ENCODE measurements around the gene C1orf21.

C1orf21 gene

DNA sequence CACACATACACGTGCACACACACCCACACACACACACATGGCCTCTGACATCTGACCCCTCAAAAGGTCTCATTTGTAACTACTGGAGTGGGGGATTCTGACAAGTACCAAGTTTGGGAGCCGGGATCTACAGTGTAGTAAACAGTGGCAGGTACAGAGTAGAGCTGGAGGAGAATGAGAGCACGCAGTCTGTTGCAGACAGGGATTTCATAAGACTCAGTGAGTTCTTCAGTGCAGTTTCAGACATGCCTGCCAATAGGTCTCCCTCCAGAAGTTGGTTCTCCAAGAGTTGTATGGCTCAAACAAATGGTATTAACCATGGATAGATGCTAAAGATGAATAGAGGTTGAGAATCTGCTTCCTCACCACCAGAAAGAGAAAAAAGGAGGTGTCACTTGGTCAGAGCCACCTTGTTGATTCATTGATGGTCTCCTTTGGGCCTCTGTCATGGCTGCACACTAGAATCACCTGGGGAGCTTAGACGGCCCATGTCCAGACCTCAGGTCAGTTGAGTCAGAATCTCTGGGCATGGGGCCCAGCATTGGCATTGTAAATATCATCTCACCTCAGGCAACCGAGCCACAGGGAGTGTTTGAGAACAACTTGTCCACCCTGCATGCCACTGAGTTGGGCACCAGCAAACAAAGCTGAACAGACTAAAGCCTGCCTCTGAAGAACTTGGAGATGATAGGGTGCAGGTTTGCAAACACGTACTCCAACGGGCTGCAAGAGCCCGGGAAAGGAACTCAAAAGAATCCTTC, 245.8 kb downstream of the C1orf21 start:
- no peak for DNase-seq (ENCODE audit: extremely low spot score)
- TF ChIP-seq ELF4 (IDR thresholded peaks at IDR 0.05) = no peak
- TF ChIP-seq SP1 (IDR thresholded peaks at IDR 0.05) = no peak
- no peak for TF ChIP-seq ZNF384 (IDR thresholded peaks at IDR 0.05)
- TF ChIP-seq CTBP1 (IDR thresholded peaks at IDR 0.05; ENCODE audit: borderline replicate concordance) = no peak
- no peak for TF ChIP-seq FOXM1 (IDR thresholded peaks at IDR 0.05; ENCODE audit: borderline replicate concordance)
- no peak for TF ChIP-seq ARNT (IDR thresholded peaks at IDR 0.05)
- TF ChIP-seq, protein P1, sequence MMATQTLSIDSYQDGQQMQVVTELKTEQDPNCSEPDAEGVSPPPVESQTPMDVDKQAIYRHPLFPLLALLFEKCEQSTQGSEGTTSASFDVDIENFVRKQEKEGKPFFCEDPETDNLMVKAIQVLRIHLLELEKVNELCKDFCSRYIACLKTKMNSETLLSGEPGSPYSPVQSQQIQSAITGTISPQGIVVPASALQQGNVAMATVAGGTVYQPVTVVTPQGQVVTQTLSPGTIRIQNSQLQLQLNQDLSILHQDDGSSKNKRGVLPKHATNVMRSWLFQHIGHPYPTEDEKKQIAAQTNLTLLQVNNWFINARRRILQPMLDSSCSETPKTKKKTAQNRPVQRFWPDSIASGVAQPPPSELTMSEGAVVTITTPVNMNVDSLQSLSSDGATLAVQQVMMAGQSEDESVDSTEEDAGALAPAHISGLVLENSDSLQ (IDR thresholded peaks at IDR 0.05) = no peak
- no peak for TF ChIP-seq FOXK2 (IDR thresholded peaks at IDR 0.05)
- TF ChIP-seq HDGF (IDR thresholded peaks at IDR 0.05; ENCODE audit: borderline replicate concordance) = no peak
- TF ChIP-seq NFRKB (IDR thresholded peaks at IDR 0.05) = no peak
- TF ChIP-seq BHLHE40 (IDR thresholded peaks at IDR 0.05; ENCODE audit: borderline replicate concordance) = no peak
- no peak for TF ChIP-seq LEF1 (IDR thresholded peaks at IDR 0.05; ENCODE audit: borderline replicate concordance)
- ChIA-PET CTCF (no interaction called here), POLR2A (interaction anchor here (1.0 kb wide), 1 partner anchor 10 kb away, joined by 4 read pairs; no protein-coding TSS in a partner anchor)

DNA sequence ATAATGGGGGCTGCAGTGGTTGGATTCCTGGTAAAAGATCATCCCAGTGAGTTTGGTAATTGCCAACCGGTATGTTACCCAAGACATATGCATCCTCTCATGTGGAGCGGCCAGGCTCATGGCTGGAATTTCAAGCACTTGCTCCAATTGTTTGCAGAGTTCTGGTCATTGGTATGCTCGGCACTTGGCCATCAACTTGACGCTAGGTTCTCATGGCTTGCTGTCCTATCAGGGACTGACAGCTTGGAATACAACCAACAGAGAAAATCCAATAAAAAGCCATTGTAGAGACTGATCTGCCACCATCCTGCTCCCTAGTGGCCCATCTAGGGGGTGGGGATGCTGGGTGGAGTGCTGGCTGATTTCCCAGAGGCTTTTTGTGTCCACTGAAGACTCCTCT, 247.0 kb downstream of the C1orf21 start:
- CTCF ChIA-PET = no interaction called here
- POLR2A ChIA-PET = no interaction called here
- DNase-seq (ENCODE audit: extremely low spot score) = no peak
- TF ChIP-seq HDGF (IDR thresholded peaks at IDR 0.05; ENCODE audit: borderline replicate concordance) (no peak), ZNF384 (IDR thresholded peaks at IDR 0.05) (no peak), NFRKB (IDR thresholded peaks at IDR 0.05) (no peak), SP1 (IDR thresholded peaks at IDR 0.05) (no peak), LEF1 (IDR thresholded peaks at IDR 0.05; ENCODE audit: borderline replicate concordance) (no peak), FOXK2 (IDR thresholded peaks at IDR 0.05) (no peak), ELF4 (IDR thresholded peaks at IDR 0.05) (no peak), BHLHE40 (IDR thresholded peaks at IDR 0.05; ENCODE audit: borderline replicate concordance) (no peak), L3MBTL2 (conservative IDR thresholded peaks at IDR 0.05) (no peak), FOXA1 (IDR thresholded peaks at IDR 0.05) (no peak), FOXM1 (IDR thresholded peaks at IDR 0.05; ENCODE audit: borderline replicate concordance) (no peak), ARNT (IDR thresholded peaks at IDR 0.05) (no peak), CTBP1 (IDR thresholded peaks at IDR 0.05; ENCODE audit: borderline replicate concordance) (no peak), TARDBP (IDR thresholded peaks at IDR 0.05) (no peak)
- TF ChIP-seq, protein P1 (IDR thresholded peaks at IDR 0.05) = no peak

DNA sequence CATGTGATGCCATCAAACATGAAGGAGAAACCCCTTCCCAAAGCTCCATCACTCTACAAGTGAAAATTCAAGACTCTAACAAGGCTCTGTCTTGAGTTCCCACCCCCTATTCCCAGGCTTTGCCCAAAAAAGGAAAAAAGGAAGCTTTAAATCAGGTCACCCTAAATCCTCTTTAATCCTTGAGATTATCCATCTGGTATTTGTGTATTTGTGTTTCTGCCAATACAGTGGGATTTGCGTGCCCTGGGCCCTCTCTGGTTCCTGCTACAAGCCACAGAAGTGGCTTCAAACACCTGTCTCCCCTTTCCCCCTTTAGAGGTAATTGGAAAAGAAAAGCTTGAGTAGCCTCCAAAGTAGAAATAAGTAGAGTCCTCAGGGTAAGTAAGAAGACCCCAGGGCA, 247.5 kb downstream of the C1orf21 start:
- CTCF ChIA-PET = no interaction called here
- POLR2A ChIA-PET = no interaction called here
- TF ChIP-seq HDGF (IDR thresholded peaks at IDR 0.05; ENCODE audit: borderline replicate concordance) (no peak), LEF1 (IDR thresholded peaks at IDR 0.05; ENCODE audit: borderline replicate concordance) (no peak), SUZ12 (IDR thresholded peaks at IDR 0.05) (no peak), SP1 (IDR thresholded peaks at IDR 0.05) (no peak), CTBP1 (IDR thresholded peaks at IDR 0.05; ENCODE audit: borderline replicate concordance) (no peak), FOXM1 (IDR thresholded peaks at IDR 0.05; ENCODE audit: borderline replicate concordance) (no peak), NFRKB (IDR thresholded peaks at IDR 0.05) (no peak), ELF4 (IDR thresholded peaks at IDR 0.05) (no peak), ARNT (IDR thresholded peaks at IDR 0.05) (no peak), L3MBTL2 (conservative IDR thresholded peaks at IDR 0.05) (no peak), BHLHE40 (IDR thresholded peaks at IDR 0.05; ENCODE audit: borderline replicate concordance) (no peak), FOXK2 (IDR thresholded peaks at IDR 0.05) (no peak), ZNF384 (IDR thresholded peaks at IDR 0.05) (no peak), FOXA1 (IDR thresholded peaks at IDR 0.05) (no peak), TARDBP (IDR thresholded peaks at IDR 0.05) (no peak)
- TF ChIP-seq, protein P1 (IDR thresholded peaks at IDR 0.05) = no peak
- no peak for DNase-seq (ENCODE audit: extremely low spot score)

DNA sequence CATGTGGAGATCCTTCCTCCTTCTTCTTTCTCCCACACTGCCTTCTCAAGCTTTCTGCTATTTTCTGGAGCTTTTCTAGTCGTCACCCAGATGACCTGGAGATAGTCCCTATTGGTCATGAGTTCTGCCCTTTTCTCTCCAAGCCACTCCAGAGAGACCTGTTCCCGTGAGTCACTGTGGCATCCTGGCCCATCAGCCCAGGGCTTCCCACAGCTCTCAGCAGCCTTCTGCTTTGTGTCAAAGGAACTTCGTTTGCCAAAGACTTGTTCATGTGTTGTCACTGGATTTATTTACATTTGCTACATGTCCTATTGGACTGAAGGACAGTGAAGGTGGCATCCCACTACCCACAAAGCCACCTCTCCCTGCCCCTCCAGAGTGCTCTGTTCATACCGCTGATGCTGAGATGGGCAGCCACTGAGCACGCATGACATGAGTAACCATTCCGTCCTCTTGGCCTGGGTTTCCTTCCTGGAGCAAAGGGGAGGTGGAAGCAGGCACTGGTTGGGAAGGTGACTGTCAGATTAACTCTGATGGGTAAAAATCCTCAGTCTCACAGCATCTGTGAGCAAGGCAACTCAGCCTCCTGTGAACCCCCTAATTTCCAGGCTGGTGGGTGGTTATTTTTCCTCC, 248.6 kb downstream of the C1orf21 start:
- no peak for DNase-seq (ENCODE audit: extremely low spot score)
- TF ChIP-seq SUZ12 (IDR thresholded peaks at IDR 0.05) (no peak), ARNT (IDR thresholded peaks at IDR 0.05) (no peak), FOXA1 (IDR thresholded peaks at IDR 0.05) (no peak), L3MBTL2 (conservative IDR thresholded peaks at IDR 0.05) (no peak), FOXM1 (IDR thresholded peaks at IDR 0.05; ENCODE audit: borderline replicate concordance) (no peak), HDGF (IDR thresholded peaks at IDR 0.05; ENCODE audit: borderline replicate concordance) (no peak), BHLHE40 (IDR thresholded peaks at IDR 0.05; ENCODE audit: borderline replicate concordance) (no peak), NFRKB (IDR thresholded peaks at IDR 0.05) (no peak), LEF1 (IDR thresholded peaks at IDR 0.05; ENCODE audit: borderline replicate concordance) (no peak)
- ChIA-PET POLR2A (no interaction called here), CTCF (no interaction called here)

DNA sequence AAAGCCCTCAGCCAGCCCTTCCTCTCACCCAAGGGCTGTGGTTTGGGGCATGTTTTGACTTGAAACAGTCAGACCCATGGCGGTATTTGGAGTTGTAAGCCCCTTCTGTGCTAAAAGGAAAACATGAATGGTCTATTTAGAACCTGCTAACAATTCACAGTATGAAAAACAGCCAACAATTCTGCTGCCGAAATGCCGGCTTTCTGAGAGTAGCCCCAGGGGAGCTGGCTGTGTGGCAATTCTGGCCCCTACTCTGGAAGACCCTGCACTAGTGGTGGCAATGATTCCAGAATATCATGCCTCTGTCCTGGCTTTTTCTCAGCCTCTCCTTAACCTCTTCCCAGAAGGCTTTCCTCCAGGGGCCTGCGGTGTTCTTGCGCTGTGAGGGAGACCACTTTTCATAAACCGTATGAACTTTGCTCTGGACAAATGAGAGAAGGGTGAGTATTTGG, 249.2 kb downstream of the C1orf21 start:
- no peak for DNase-seq (ENCODE audit: extremely low spot score)
- ChIA-PET CTCF (no interaction called here), POLR2A (no interaction called here)
- TF ChIP-seq SUZ12 (IDR thresholded peaks at IDR 0.05) (no peak), FOXM1 (IDR thresholded peaks at IDR 0.05; ENCODE audit: borderline replicate concordance) (no peak), L3MBTL2 (conservative IDR thresholded peaks at IDR 0.05) (no peak), NFRKB (IDR thresholded peaks at IDR 0.05) (no peak), BHLHE40 (IDR thresholded peaks at IDR 0.05; ENCODE audit: borderline replicate concordance) (no peak)
- TF ChIP-seq, protein P1 (IDR thresholded peaks at IDR 0.05) = no peak

All from HEK293T (cell line).